GM12878 (cell line): Measurements from ENCODE around the gene RBP3. TPM values are rescaled to one million over a fixed set of nuclear protein-coding genes. Genes with fewer than 3 reads are reported as not detected.
"Not testable (repeated sequence)": the region's sequence is repeated elsewhere in the genome, so short reads cannot be mapped to it uniquely, and the experiment has no call there.

ENCODE experiments used
- ATAC-seq: fragments of 200-7000 bp; cut with Tn5 transposase; 3 replicates; pipeline ENCODE4 v1.9.1; 2020; ENCODE audit warnings: mild to moderate bottlenecking, moderate library complexity
- BruUV-seq: library from RNA; stranded (reverse); fragments of 400-500 nt; replicated peaks from 2 replicates; lab custom pipeline; 2021; lab: Mats Ljungman, UMichigan
- CTCF ChIA-PET: fragments of 300-600 bp; sonication (Branson Sonifier 250); formaldehyde crosslinking; extraction: SDS; loops from one replicate; lab custom pipeline; 2021; ENCODE audit warnings: inconsistent platforms; lab: Yijun Ruan, JAX
- POLR2A ChIA-PET: fragments of 350-600 bp; formaldehyde crosslinking; extraction: SDS; loops from one replicate; lab custom pipeline; 2021; ENCODE audit warnings: inconsistent platforms; lab: Charles Lee
- RAD21 ChIA-PET: fragments of 300-600 bp; sonication (Branson Sonifier 250); formaldehyde crosslinking; loops from one replicate; lab custom pipeline; 2023; ENCODE audit warnings: antibody characterized with exemption; ENCODE audit not compliant: unreplicated experiment; lab: Charles Lee
- SMC1A ChIA-PET: fragments of 300-600 bp; sonication (Branson Sonifier 250); formaldehyde crosslinking; loops from one replicate; lab custom pipeline; 2023; ENCODE audit not compliant: unreplicated experiment, uncharacterized antibody; lab: Charles Lee
- DNase-seq: peaks from one replicate; pipeline ENCODE4 v3.0.0-alpha.2; 2011; ENCODE audit warnings: low read depth, low spot score
- FAIRE-seq: peaks from 3 replicates; lab custom pipeline; 2011; peaks lifted over from hg19 to GRCh38; lab: Jason Lieb, UNC
- H2AFZ ChIP-seq: 2 replicates; pipeline ENCODE4 v1.6.0; 2011; ENCODE audit warnings: low read depth, low read length, control low read depth; ENCODE audit not compliant: control insufficient read depth
- H3K27ac ChIP-seq: 2 replicates; pipeline ENCODE4 v1.5.1; 2011; ENCODE audit warnings: control low read depth; ENCODE audit not compliant: control insufficient read depth, insufficient read depth
- H3K27me3 ChIP-seq, 2 experiments: replicated peaks in 1 of 2; 2 replicates each; pipeline versions ENCODE4 v1.6.0 to v1.6.1; 2011; ENCODE audit warnings: low read length in 1 of 2; ENCODE audit not compliant: control insufficient read depth in 2 of 2, insufficient read depth in 2 of 2
- H3K36me3 ChIP-seq, 2 experiments: 2 replicates each; pipeline ENCODE4 v1.5.1; 2011; ENCODE audit warnings: low read length in 1 of 2; ENCODE audit not compliant: control insufficient read depth in 2 of 2, insufficient read depth in 2 of 2
- H3K4me1 ChIP-seq: 2 replicates; pipeline ENCODE4 v1.6.1; 2011; ENCODE audit warnings: mild to moderate bottlenecking, low read length, moderate library complexity, mixed read lengths; ENCODE audit not compliant: control insufficient read depth, insufficient read depth
- H3K4me2 ChIP-seq: 2 replicates; pipeline ENCODE4 v1.6.0; 2011; ENCODE audit warnings: control low read depth; ENCODE audit not compliant: control insufficient read depth, insufficient read depth
- H3K4me3 ChIP-seq: fragments of 200-600 bp; sonication (generic); 2 replicates; pipeline ENCODE4 v1.5.1; 2016
- H3K79me2 ChIP-seq: 2 replicates; pipeline ENCODE4 v1.6.0; 2011; ENCODE audit warnings: low read length; ENCODE audit not compliant: control insufficient read depth, insufficient read depth
- H3K9ac ChIP-seq: 2 replicates; pipeline ENCODE4 v1.8.0; 2011; ENCODE audit warnings: low read length, control low read depth, mixed read lengths; ENCODE audit not compliant: control insufficient read depth, insufficient read depth
- H3K9me3 ChIP-seq: replicated peaks from 3 replicates; pipeline ENCODE4 v1.5.1; 2011; ENCODE audit warnings: mild to moderate bottlenecking, low read length; ENCODE audit not compliant: control insufficient read depth, insufficient read depth
- H4K20me1 ChIP-seq: 2 replicates; pipeline ENCODE4 v1.6.0; 2011; ENCODE audit not compliant: control insufficient read depth, insufficient read depth
- BACH1 ChIP-seq: fragments of 450-650 bp; IDR thresholded peaks from 2 replicates; pipeline ENCODE4 v1.6.1; 2017; ENCODE audit warnings: mild to moderate bottlenecking, borderline replicate concordance
- CBFB ChIP-seq: IDR thresholded peaks from 2 replicates; pipeline ENCODE4 v1.6.1; 2016; ENCODE audit warnings: antibody characterized with exemption, low read depth
- NR2F1 ChIP-seq: fragments of 450-650 bp; conservative IDR thresholded peaks from 2 replicates; pipeline ENCODE4 v1.6.1; 2017; ENCODE audit warnings: mild to moderate bottlenecking
- YBX1 ChIP-seq: fragments of 450-650 bp; IDR thresholded peaks from 2 replicates; pipeline ENCODE4 v1.6.1; 2016; ENCODE audit warnings: antibody characterized with exemption
- ZNF622 ChIP-seq: fragments of 450-650 bp; IDR thresholded peaks from 2 replicates; pipeline ENCODE4 v1.6.1; 2017; ENCODE audit warnings: mild to moderate bottlenecking, inconsistent platforms
- WGBS: methylation state at CpG from one replicate; pipeline ENCODE4 v1.1.6; 2016; ENCODE audit warnings: low lambda C conversion rate; ENCODE audit not compliant: insufficient replicate concordance, insufficient coverage; ENCODE audit errors: missing lambda C conversion rate; 5-methylcytosine and 5-hydroxymethylcytosine counted together
- in situ Hi-C: fragments of 300-500 bp; cut with MboI; formaldehyde crosslinking; loops from 9 replicates; pipeline ENCODE4 v1.14.3; 2018; ENCODE audit warnings: mixed read lengths
- intact Hi-C: fragments of 100-400 bp; cut with micrococcal nuclease; formaldehyde crosslinking; loops from one replicate; pipeline ENCODE4 v1.14.2; 2022; ENCODE audit not compliant: unreplicated experiment
- polyA plus RNA-seq, 11 experiments: library from polyadenylated mRNA; depleted of rRNA in 4 of 11; unstranded in 6 of 11; stranded (reverse) in 5 of 11; fragments of >200 nt; fragmentation: Nextera tagmentation in 4 of 11; fragmentation: Illumina TruSeq in 1 of 11; extraction: Ambion mirVana in 4 of 11; extraction: Trizol in 1 of 11; gene quantifications; 1 replicate in 1 of 11; 2 replicates in 10 of 11; pipeline versions ENCODE4 v1.2.1 to v1.2.3, GENCODE V29; 2011 to 2016; ENCODE audit warnings: inconsistent platforms in 2 of 11, missing spikeins in 2 of 11, low read depth in 1 of 11
- total RNA-seq, 4 experiments: library from RNA; depleted of rRNA in 3 of 4; stranded (reverse); fragments of >200 nt in 3 of 4; fragmentation: Illumina TruSeq in 1 of 4; extraction: Trizol in 1 of 4; gene quantifications; 2 replicates each; pipeline versions ENCODE4 v1.2.1 to v1.2.3, GENCODE V29; 2013 to 2021

Gene RBP3
- total and polyA plus RNA-seq, 10 of the 15 experiments (the other 5 are each of a cell fraction or from before 2014, with no cell fraction given): not detected

GRCh38 chr10:47384148-47384921, 36.2 kb downstream of the RBP3 start, which contains the start of gene ZNF488:
TSS of gene ZNF488 (minus strand) at chr10:47384293. CDS start at chr10:47368829, 15,464 bp downstream.
- no TSS peak for BruUV-seq
- H3K4me3 ChIP-seq: peak within 1 kb of the TSS; percentile 61

GRCh38 chr10:47386104-47386503, 37.9 kb downstream of the RBP3 start:
- FAIRE-seq, SMC1A ChIA-PET, CTCF ChIA-PET, H3K4me2 ChIP-seq, H3K27me3 ChIP-seq, H3K27ac ChIP-seq, DNase-seq, H4K20me1 ChIP-seq, H3K36me3 ChIP-seq, BruUV-seq, H2AFZ ChIP-seq, H3K4me3 ChIP-seq, intact Hi-C loops, H3K9ac ChIP-seq, in situ Hi-C loops, H3K4me1 ChIP-seq, H3K79me2 ChIP-seq, RAD21 ChIA-PET, H3K9me3 ChIP-seq, POLR2A ChIA-PET, ATAC-seq: not testable (repeated sequence)
- WGBS: 42% methylated on average over 2 of the region's 2 CpGs

More at GRCh38 chr10:47384148-47384921, 36.2 kb downstream of the RBP3 start, which contains the start of gene ZNF488:
- Histone ChIP-seq H3K4me2 (peak within 1 kb of the TSS; percentile 75), H3K79me2 (no peaks in the 10 kb centered on the region), H3K27ac (no peak within 1 kb of the TSS), H4K20me1 (no peaks in the 10 kb centered on the region), H2AFZ (peak within 1 kb of the TSS; percentile 75), H3K9me3 (peaks cover 6% of the 10 kb centered on the region; the same call in 2 of the 3 replicates), H3K27me3 (peaks cover 0 to 4% of the 10 kb centered on the region in 2 experiments; a peak in 3 of 4 replicates), H3K4me1 (no peaks in the 10 kb centered on the region), H3K9ac (no peak within 1 kb of the TSS), H3K36me3 (no peaks in the 10 kb centered on the region)
- RAD21 ChIA-PET: no interaction called here
- peak; percentile 98 for ATAC-seq
- SMC1A ChIA-PET: no interaction called here
- TF ChIP-seq BACH1 (no peak), CBFB (no peak), ZNF622 (no peak), NR2F1 (0 out of 2 replicates have a peak, but pooled peaks have one; percentile 27), YBX1 (no peak)
- CTCF ChIA-PET: no interaction called here
- POLR2A ChIA-PET: no interaction called here
- DNase-seq: no peak
- WGBS: 3% methylated on average over 65 of the region's 75 CpGs
- in situ Hi-C loops: loop anchor here (5.0 kb wide), 2 partner anchors 1102 to 1277 kb away; no protein-coding TSS in a partner anchor
- no peak for FAIRE-seq
- intact Hi-C loops: no loop called here
